Activated gamma-delta T cell treated with anti-CD3 and anti-CD28 coated beads, Interleukin-2, amount 50 U/mL, for 16 hours (primary cell): ENCODE data around the gene NKAIN1.
"Not testable (repeated sequence)": the region's sequence is repeated elsewhere in the genome, so short reads cannot be mapped to it uniquely, and the experiment has no call there.

Source experiments
- DNase-seq: peaks from one replicate; pipeline ENCODE4 v3.0.0-alpha.2; 2020; ENCODE audit warnings: low read depth

NKAIN1 gene

GRCh38 chr1:31239653-31240241, at the start of gene NKAIN1:
TSS of gene NKAIN1 (minus strand) at chr1:31239887. CDS start at chr1:31239547, 340 bp downstream.
- DNase-seq, result no peak

- no peak for DNase-seq
Measured at GRCh38 chr1:31289021-31289420, 49.3 kb upstream of the NKAIN1 start.

- not testable (repeated sequence) for DNase-seq
Measured at GRCh38 chr1:31287791-31288190, 48.1 kb upstream of the NKAIN1 start.

GRCh38 chr1:31282426-31282825, 42.7 kb upstream of the NKAIN1 start:
- not testable (repeated sequence) for DNase-seq

- DNase-seq, result no peak
Measured at GRCh38 chr1:31273619-31274018, 33.9 kb upstream of the NKAIN1 start.

GRCh38 chr1:31272369-31272768, 32.7 kb upstream of the NKAIN1 start:
- DNase-seq, result no peak

- no peak for DNase-seq
Measured at GRCh38 chr1:31266547-31266946, 26.9 kb upstream of the NKAIN1 start.

GRCh38 chr1:31264790-31265386, 25.2 kb upstream of the NKAIN1 start:
- no peak for DNase-seq

GRCh38 chr1:31263408-31263807, 23.7 kb upstream of the NKAIN1 start:
- no peak for DNase-seq

- DNase-seq, result not testable (repeated sequence)
Measured at GRCh38 chr1:31262393-31262792, 22.7 kb upstream of the NKAIN1 start.

GRCh38 chr1:31261916-31262315, 22.2 kb upstream of the NKAIN1 start:
- no peak for DNase-seq

GRCh38 chr1:31259746-31260145, 20.1 kb upstream of the NKAIN1 start:
- no peak for DNase-seq

- DNase-seq, result no peak
Measured at GRCh38 chr1:31258581-31258980, 18.9 kb upstream of the NKAIN1 start.

- no peak for DNase-seq
Measured at GRCh38 chr1:31257213-31257612, 17.5 kb upstream of the NKAIN1 start.

- DNase-seq, result no peak
Measured at GRCh38 chr1:31249854-31250253, 10.2 kb upstream of the NKAIN1 start.

- no peak for DNase-seq
Measured at GRCh38 chr1:31248276-31248675, 8.6 kb upstream of the NKAIN1 start.

- no peak for DNase-seq
Measured at GRCh38 chr1:31244326-31244725, 4.6 kb upstream of the NKAIN1 start.

- DNase-seq, result no peak
Measured at GRCh38 chr1:31243501-31244286, 4.0 kb upstream of the NKAIN1 start.

- no peak for DNase-seq
Measured at GRCh38 chr1:31241321-31241720, 1.6 kb upstream of the NKAIN1 start.

- no peak for DNase-seq
Measured at GRCh38 chr1:31238986-31239613, 587 bp downstream of the NKAIN1 start.

GRCh38 chr1:31238612-31238985, 1.1 kb downstream of the NKAIN1 start:
- no peak for DNase-seq

- DNase-seq, result no peak
Measured at GRCh38 chr1:31234870-31235269, 4.8 kb downstream of the NKAIN1 start.
